K562 (cell line): ENCODE data around the gene FAM200A.

Experiments used
- BRCA1 ChIP-seq, 2 experiments: fragments of 450-650 bp in 1 of 2; sonication (generic) in 1 of 2; formaldehyde crosslinking in 1 of 2; IDR thresholded peaks; 2 replicates each; pipeline versions ENCODE4 v1.5.0 to v1.6.1; 2017 to 2020; ENCODE audit warnings: mild to moderate bottlenecking in 1 of 2, missing genetic modification reagents in 1 of 2
- NFATC3 ChIP-seq: fragments of 450-650 bp; IDR thresholded peaks from 2 replicates; pipeline ENCODE4 v1.6.1; 2017; ENCODE audit warnings: mild to moderate bottlenecking
- SMAD2 ChIP-seq: fragments of 150-350 bp; IDR thresholded peaks from 2 replicates; pipeline ENCODE4 v1.6.1; 2014; ENCODE audit warnings: low read depth, mild to moderate bottlenecking, low read length
- XRCC4 ChIP-seq: IDR thresholded peaks from one replicate; pipeline ENCODE4 v1.6.1; 2011; ENCODE audit not compliant: insufficient read depth, insufficient read length; ENCODE audit errors: extremely low read depth
- TF ChIP-seq, protein P1 (sequence below), 3 experiments: IDR thresholded peaks in 2 of 3; conservative IDR thresholded peaks in 1 of 3; 2 replicates each; pipeline ENCODE4 v1.5.1; 2011 to 2012; ENCODE audit warnings: low read length in 3 of 3, mild to moderate bottlenecking in 3 of 3, control low read depth in 2 of 3, improper control_type of control experiment in 1 of 3, inconsistent platforms in 1 of 3, low read depth in 1 of 3, mixed read lengths in 1 of 3, moderate library complexity in 1 of 3; ENCODE audit not compliant: insufficient read depth in 2 of 3

DNA sequence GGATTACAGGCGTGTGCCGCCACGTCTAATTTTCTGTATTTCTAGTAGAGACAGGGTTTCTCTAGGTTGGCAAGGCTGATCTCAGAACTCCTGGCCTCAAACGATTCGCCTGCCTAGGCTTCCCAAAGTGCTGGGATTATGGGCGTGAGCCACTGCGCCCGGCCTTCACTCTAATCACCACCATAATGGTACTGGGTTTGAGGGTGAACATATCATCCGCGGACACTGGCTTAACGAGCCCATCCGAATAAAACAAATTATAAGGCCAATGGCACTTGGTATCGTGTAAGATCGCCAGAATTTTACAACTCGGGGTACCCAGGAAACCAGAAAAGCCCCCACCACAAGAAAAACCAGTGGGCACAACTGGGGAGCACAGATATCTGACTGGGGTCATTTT, 580 bp downstream of the FAM200A start:
- TF ChIP-seq BRCA1 (IDR thresholded peaks at IDR 0.05) (no peak), BRCA1 (CRISPR knock-in tag; IDR thresholded peaks at IDR 0.05) (no peak), NFATC3 (no peak), SMAD2 (no peak), XRCC4 (no peak)
- TF ChIP-seq, protein P1, sequence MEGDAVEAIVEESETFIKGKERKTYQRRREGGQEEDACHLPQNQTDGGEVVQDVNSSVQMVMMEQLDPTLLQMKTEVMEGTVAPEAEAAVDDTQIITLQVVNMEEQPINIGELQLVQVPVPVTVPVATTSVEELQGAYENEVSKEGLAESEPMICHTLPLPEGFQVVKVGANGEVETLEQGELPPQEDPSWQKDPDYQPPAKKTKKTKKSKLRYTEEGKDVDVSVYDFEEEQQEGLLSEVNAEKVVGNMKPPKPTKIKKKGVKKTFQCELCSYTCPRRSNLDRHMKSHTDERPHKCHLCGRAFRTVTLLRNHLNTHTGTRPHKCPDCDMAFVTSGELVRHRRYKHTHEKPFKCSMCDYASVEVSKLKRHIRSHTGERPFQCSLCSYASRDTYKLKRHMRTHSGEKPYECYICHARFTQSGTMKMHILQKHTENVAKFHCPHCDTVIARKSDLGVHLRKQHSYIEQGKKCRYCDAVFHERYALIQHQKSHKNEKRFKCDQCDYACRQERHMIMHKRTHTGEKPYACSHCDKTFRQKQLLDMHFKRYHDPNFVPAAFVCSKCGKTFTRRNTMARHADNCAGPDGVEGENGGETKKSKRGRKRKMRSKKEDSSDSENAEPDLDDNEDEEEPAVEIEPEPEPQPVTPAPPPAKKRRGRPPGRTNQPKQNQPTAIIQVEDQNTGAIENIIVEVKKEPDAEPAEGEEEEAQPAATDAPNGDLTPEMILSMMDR (IDR thresholded peaks at IDR 0.05 in 2 of 3, conservative IDR thresholded peaks at IDR 0.05 in 1 of 3; ENCODE audit: insufficient read depth in 2 of 3, low read depth in 1 of 3, low read length in 3 of 3) = no peak
